Kidney epithelial cell (primary cell): ENCODE results near the gene GSTT4. TPM values are rescaled to one million over a fixed set of nuclear protein-coding genes. Genes with fewer than 3 reads are reported as not detected.

Source experiments
- DNase-seq: peaks from one replicate; pipeline ENCODE4 v3.0.0-alpha.2; 2010; ENCODE audit warnings: low read depth
- H3K27me3 ChIP-seq: 2 replicates; pipeline ENCODE4 v1.6.0; 2011; ENCODE audit warnings: low read length; ENCODE audit not compliant: control insufficient read depth, insufficient read depth
- H3K36me3 ChIP-seq: 2 replicates; pipeline ENCODE4 v1.5.1; 2011; ENCODE audit warnings: low read length; ENCODE audit not compliant: control insufficient read depth, insufficient read depth
- H3K4me3 ChIP-seq: 2 replicates; pipeline ENCODE4 v1.5.1; 2011; ENCODE audit warnings: low read depth, mild to moderate bottlenecking, control low read depth, low read length
- total RNA-seq: library from RNA; depleted of rRNA; stranded (reverse); fragments of >200 nt; gene quantifications from 2 replicates; pipeline ENCODE4 v1.2.3, GENCODE V29; 2015
- TF ChIP-seq, protein P1 (sequence below): IDR thresholded peaks from 2 replicates; pipeline ENCODE4 v1.5.1; 2011; ENCODE audit warnings: mild to moderate bottlenecking, moderate library complexity, low read length, control low read depth, inconsistent platforms; ENCODE audit not compliant: insufficient read depth, poor library complexity, severe bottlenecking

The GSTT4 gene
- not detected in 2 replicates for total RNA-seq

GRCh38 chr22:24005201-24005600 lies at the start of gene GSTT4:
TSS of gene GSTT4 (minus strand) at chr22:24005453. CDS start at chr22:24005356, 97 bp downstream.
- no peak within 1 kb of the TSS for H3K4me3 ChIP-seq
- no peaks in the 10 kb centered on the region for H3K27me3 ChIP-seq
- H3K36me3 ChIP-seq: no peaks in the 10 kb centered on the region
- TF ChIP-seq, protein P1, sequence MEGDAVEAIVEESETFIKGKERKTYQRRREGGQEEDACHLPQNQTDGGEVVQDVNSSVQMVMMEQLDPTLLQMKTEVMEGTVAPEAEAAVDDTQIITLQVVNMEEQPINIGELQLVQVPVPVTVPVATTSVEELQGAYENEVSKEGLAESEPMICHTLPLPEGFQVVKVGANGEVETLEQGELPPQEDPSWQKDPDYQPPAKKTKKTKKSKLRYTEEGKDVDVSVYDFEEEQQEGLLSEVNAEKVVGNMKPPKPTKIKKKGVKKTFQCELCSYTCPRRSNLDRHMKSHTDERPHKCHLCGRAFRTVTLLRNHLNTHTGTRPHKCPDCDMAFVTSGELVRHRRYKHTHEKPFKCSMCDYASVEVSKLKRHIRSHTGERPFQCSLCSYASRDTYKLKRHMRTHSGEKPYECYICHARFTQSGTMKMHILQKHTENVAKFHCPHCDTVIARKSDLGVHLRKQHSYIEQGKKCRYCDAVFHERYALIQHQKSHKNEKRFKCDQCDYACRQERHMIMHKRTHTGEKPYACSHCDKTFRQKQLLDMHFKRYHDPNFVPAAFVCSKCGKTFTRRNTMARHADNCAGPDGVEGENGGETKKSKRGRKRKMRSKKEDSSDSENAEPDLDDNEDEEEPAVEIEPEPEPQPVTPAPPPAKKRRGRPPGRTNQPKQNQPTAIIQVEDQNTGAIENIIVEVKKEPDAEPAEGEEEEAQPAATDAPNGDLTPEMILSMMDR: no peak
- DNase-seq: no peak

DNA sequence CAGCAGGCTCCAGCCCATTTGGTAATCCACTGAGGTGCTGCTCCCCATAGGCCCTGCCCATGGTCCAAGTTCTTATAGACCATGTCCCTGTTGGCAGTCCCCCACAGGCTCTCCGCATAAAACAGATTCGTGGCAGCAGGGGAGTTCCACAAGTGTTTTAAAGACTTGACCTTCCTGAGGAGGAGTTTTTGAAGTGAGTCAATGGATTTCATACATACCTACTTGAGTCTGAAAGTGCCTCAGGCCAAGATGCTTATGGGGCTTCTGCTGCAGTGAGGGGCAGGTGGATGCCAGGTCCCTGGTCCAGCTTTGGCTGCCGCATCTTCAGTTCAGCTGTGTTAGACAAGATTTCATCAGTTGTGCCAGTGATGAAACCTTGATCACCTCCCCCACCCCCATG lies 49.1 kb upstream of the GSTT4 start:
- Histone ChIP-seq H3K4me3 (no peak overlapping the region), H3K36me3 (peaks cover 4% of the 10 kb centered on the region), H3K27me3 (no peaks in the 10 kb centered on the region)
- DNase-seq: no peak
- TF ChIP-seq, protein P1: no peak

GRCh38 chr22:24053481-24054226 lies 48.4 kb upstream of the GSTT4 start:
- DNase-seq: no peak
- Histone ChIP-seq H3K36me3 (peaks cover 5% of the 10 kb centered on the region), H3K4me3 (no peak overlapping the region), H3K27me3 (no peaks in the 10 kb centered on the region)
- TF ChIP-seq, protein P1: no peak

GRCh38 chr22:24051568-24051967 lies 46.3 kb upstream of the GSTT4 start:
- H3K27me3 ChIP-seq: no peaks in the 10 kb centered on the region
- no peak overlapping the region for H3K4me3 ChIP-seq
- DNase-seq: no peak
- TF ChIP-seq, protein P1: no peak
- peaks cover 5% of the 10 kb centered on the region for H3K36me3 ChIP-seq

GRCh38 chr22:24051028-24051427 lies 45.8 kb upstream of the GSTT4 start:
- H3K4me3 ChIP-seq: no peak overlapping the region
- H3K36me3 ChIP-seq: peaks cover 5% of the 10 kb centered on the region
- H3K27me3 ChIP-seq: no peaks in the 10 kb centered on the region
- TF ChIP-seq, protein P1: no peak
- DNase-seq: no peak

DNA sequence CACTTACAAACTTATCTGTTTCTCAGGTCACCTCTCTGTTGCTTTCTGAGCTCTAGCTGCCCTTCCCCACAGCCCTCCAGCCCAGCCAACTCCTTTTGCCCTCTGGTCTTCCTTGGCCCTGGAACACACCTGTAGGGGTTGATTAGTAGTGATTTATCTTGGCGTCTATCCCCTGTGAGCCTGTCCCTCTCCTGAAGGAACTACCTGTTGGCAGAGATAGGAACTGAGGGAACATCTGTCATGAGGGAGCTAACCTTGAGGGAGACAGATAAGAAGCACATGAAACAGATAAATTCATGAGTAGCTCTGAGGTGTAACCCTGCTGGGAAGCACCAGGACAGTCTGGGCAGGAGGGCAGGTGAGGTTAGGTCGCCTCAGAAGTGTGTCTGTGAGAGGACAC lies 44.7 kb upstream of the GSTT4 start:
- TF ChIP-seq, protein P1: no peak
- Histone ChIP-seq H3K36me3 (peaks cover 4% of the 10 kb centered on the region), H3K4me3 (no peak overlapping the region), H3K27me3 (no peaks in the 10 kb centered on the region)
- no peak for DNase-seq
